Measurements from ENCODE around the gene FBRS.

Gene FBRS

GRCh38 chr16:30651124-30652004 is 6.9 kb upstream of the FBRS start (continued):
- no peak for TF ChIP-seq ZFP69B (tag by site-specific recombination; IDR thresholded peaks at IDR 0.05)
- peak; percentile 6; the same call in 1 of the 2 replicates for TF ChIP-seq SP7 (tag by site-specific recombination; IDR thresholded peaks at IDR 0.05)

GRCh38 chr16:30652005-30652296 is 6.3 kb upstream of the FBRS start:
- H3K4me1 ChIP-seq (ENCODE audit: control insufficient read depth, insufficient read depth, low read length): no peaks in the 10 kb centered on the region
- no peaks in the 10 kb centered on the region for H3K9me3 ChIP-seq (ENCODE audit: control insufficient read depth, insufficient read depth, low read depth, low read length)
- peaks cover 17 to 49% of the 10 kb centered on the region in 2 experiments; a peak in 2 of 3 replicates for H3K36me3 ChIP-seq (ENCODE audit: control insufficient read depth in 2 of 2, insufficient read depth in 1 of 2, low read length in 2 of 2)
- 0 out of 2 replicates have a peak, but pooled peaks have one; percentile 4 for TF ChIP-seq ZNF335 (tag by site-specific recombination; conservative IDR thresholded peaks at IDR 0.05)
- no peak for TF ChIP-seq ZNF510 (tag by site-specific recombination; IDR thresholded peaks at IDR 0.05; ENCODE audit: insufficient replicate concordance)
- TF ChIP-seq ZNF658 (tag by site-specific recombination; IDR thresholded peaks at IDR 0.05): no peak
- no peak for TF ChIP-seq ZNF610 (tag by site-specific recombination; IDR thresholded peaks at IDR 0.05; ENCODE audit: borderline replicate concordance)
- TF ChIP-seq ZNF16 (tag by site-specific recombination; IDR thresholded peaks at IDR 0.05; ENCODE audit: low read depth): peak; percentile 86; the same call in 1 of the 2 replicates
- TF ChIP-seq ZNF600 (tag by site-specific recombination; IDR thresholded peaks at IDR 0.05): 0 out of 2 replicates have a peak, but pooled peaks have one; percentile 44
- TF ChIP-seq, protein P1, sequence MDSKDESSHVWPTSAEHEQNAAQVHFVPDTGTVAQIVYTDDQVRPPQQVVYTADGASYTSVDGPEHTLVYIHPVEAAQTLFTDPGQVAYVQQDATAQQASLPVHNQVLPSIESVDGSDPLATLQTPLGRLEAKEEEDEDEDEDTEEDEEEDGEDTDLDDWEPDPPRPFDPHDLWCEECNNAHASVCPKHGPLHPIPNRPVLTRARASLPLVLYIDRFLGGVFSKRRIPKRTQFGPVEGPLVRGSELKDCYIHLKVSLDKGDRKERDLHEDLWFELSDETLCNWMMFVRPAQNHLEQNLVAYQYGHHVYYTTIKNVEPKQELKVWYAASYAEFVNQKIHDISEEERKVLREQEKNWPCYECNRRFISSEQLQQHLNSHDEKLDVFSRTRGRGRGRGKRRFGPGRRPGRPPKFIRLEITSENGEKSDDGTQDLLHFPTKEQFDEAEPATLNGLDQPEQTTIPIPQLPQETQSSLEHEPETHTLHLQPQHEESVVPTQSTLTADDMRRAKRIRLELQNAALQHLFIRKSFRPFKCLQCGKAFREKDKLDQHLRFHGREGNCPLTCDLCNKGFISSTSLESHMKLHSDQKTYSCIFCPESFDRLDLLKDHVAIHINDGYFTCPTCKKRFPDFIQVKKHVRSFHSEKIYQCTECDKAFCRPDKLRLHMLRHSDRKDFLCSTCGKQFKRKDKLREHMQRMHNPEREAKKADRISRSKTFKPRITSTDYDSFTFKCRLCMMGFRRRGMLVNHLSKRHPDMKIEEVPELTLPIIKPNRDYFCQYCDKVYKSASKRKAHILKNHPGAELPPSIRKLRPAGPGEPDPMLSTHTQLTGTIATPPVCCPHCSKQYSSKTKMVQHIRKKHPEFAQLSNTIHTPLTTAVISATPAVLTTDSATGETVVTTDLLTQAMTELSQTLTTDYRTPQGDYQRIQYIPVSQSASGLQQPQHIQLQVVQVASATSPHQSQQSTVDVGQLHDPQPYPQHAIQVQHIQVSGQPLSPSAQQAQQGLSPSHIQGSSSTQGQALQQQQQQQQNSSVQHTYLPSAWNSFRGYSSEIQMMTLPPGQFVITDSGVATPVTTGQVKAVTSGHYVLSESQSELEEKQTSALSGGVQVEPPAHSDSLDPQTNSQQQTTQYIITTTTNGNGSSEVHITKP (tag by site-specific recombination; IDR thresholded peaks at IDR 0.05): peak; percentile 76; the same call in 1 of the 2 replicates
- TF ChIP-seq ZNF132 (tag by site-specific recombination; IDR thresholded peaks at IDR 0.05; ENCODE audit: borderline replicate concordance): no peak
- peak; percentile 22; the same call in 1 of the 2 replicates for TF ChIP-seq ZBTB17 (tag by site-specific recombination; IDR thresholded peaks at IDR 0.05)
- no peak for TF ChIP-seq ZNF768 (tag by site-specific recombination; IDR thresholded peaks at IDR 0.05)
- no peak for TF ChIP-seq ZNF548 (tag by site-specific recombination; IDR thresholded peaks at IDR 0.05)
- TF ChIP-seq ZXDB (tag by site-specific recombination; IDR thresholded peaks at IDR 0.05): no peak
- TF ChIP-seq ZNF37A (tag by site-specific recombination; IDR thresholded peaks at IDR 0.05): no peak
- no peak for TF ChIP-seq ZBTB26 (tag by site-specific recombination; optimal IDR thresholded peaks at IDR 0.05)
- TF ChIP-seq ZBTB20 (tag by site-specific recombination; IDR thresholded peaks at IDR 0.05): peak; percentile 1
- peak overlapping the region; percentile 80 for H3K4me3 ChIP-seq (ENCODE audit: low read depth, low read length)
- POLR2A ChIA-PET: interaction anchor here (1.0 kb wide), 1 partner anchor 18 kb away, joined by 4 read pairs; no protein-coding TSS in a partner anchor
- H3K27ac ChIP-seq (ENCODE audit: extremely low read depth, low read depth, low read length): peak overlapping the region; percentile 64
- CTCF ChIA-PET: interaction anchor here (0.7 to 2.1 kb wide), 3 partner anchors 42 to 576 kb away, joined by 3 to 9 read pairs (median 6); partner anchors contain the start of gene PPP4C

- no peaks in the 10 kb centered on the region for H3K4me1 ChIP-seq (ENCODE audit: control insufficient read depth, insufficient read depth, low read length)
- H3K36me3 ChIP-seq (ENCODE audit: control insufficient read depth in 2 of 2, insufficient read depth in 1 of 2, low read length in 2 of 2): peaks cover 18 to 52% of the 10 kb centered on the region in 2 experiments; a peak in 2 of 3 replicates
- ChIA-PET POLR2A (interaction anchor here (1.0 kb wide), 1 partner anchor 19 kb away, joined by 4 read pairs; no protein-coding TSS in a partner anchor), CTCF (interaction anchor here (0.6 to 0.7 kb wide), 2 partner anchors 19 to 577 kb away, joined by 3 to 6 read pairs; partner anchors contain the start of gene PPP4C)
- H3K4me3 ChIP-seq (ENCODE audit: low read depth, low read length): no peak overlapping the region
- no peak overlapping the region for H3K27ac ChIP-seq (ENCODE audit: extremely low read depth, low read depth, low read length)
- no peaks in the 10 kb centered on the region for H3K9me3 ChIP-seq (ENCODE audit: control insufficient read depth, insufficient read depth, low read depth, low read length)
- no peak for TF ChIP-seq ZNF37A (tag by site-specific recombination; IDR thresholded peaks at IDR 0.05)
- TF ChIP-seq ZBTB6 (tag by site-specific recombination; IDR thresholded peaks at IDR 0.05): no peak
- no peak for TF ChIP-seq ZNF214 (tag by site-specific recombination; IDR thresholded peaks at IDR 0.05; ENCODE audit: borderline replicate concordance)
- no peak for TF ChIP-seq ZBTB8A (tag by site-specific recombination; IDR thresholded peaks at IDR 0.05)
- no peak for TF ChIP-seq ZBTB17 (tag by site-specific recombination; IDR thresholded peaks at IDR 0.05)
- no peak for TF ChIP-seq KLF16 (tag by site-specific recombination; IDR thresholded peaks at IDR 0.05)
- TF ChIP-seq ZNF624 (tag by site-specific recombination; IDR thresholded peaks at IDR 0.05): no peak
- TF ChIP-seq YY1 (tag by site-specific recombination; IDR thresholded peaks at IDR 0.05): no peak
- TF ChIP-seq SP2 (tag by site-specific recombination; IDR thresholded peaks at IDR 0.05): no peak
- no peak for TF ChIP-seq ZNF341 (tag by site-specific recombination; IDR thresholded peaks at IDR 0.05; ENCODE audit: low read depth)
- no peak for TF ChIP-seq ZNF596 (tag by site-specific recombination; IDR thresholded peaks at IDR 0.05)
- no peak for TF ChIP-seq WT1 (tag by site-specific recombination; IDR thresholded peaks at IDR 0.05)
- no peak for TF ChIP-seq REPIN1 (tag by site-specific recombination; IDR thresholded peaks at IDR 0.05; ENCODE audit: low read depth)
These were observed 5.5 kb upstream of the FBRS start for GRCh38 chr16:30652718-30653117.

Data from HEK293 (cell line).